Mesendoderm (in vitro differentiated cells): ENCODE data around the gene CLIP2.

ENCODE experiments used
- DNase-seq: peaks from one replicate; pipeline ENCODE4 v3.0.0; 2013
- H2AK5ac ChIP-seq: 2 replicates; pipeline ENCODE4 v1.6.1; 2013; ENCODE audit warnings: low read length, inconsistent platforms
- H2BK120ac ChIP-seq: 2 replicates; pipeline ENCODE4 v1.6.1; 2013; ENCODE audit warnings: low read depth, mild to moderate bottlenecking, low read length, moderate library complexity, mixed read lengths
- H2BK15ac ChIP-seq: replicated peaks from 2 replicates; pipeline ENCODE4 v1.6.1; 2013; ENCODE audit warnings: low read depth, mild to moderate bottlenecking, moderate library complexity
- H2BK5ac ChIP-seq: 2 replicates; pipeline ENCODE4 v1.6.1; 2013; ENCODE audit warnings: low read length, inconsistent platforms
- H3K18ac ChIP-seq: 2 replicates; pipeline ENCODE4 v1.6.1; 2013; ENCODE audit warnings: mild to moderate bottlenecking, low read length, mixed read lengths
- H3K23ac ChIP-seq: one replicate; pipeline ENCODE4 v1.6.1; 2013; ENCODE audit warnings: low read length
- H3K27ac ChIP-seq: 2 replicates; pipeline ENCODE4 v1.5.1; 2013; ENCODE audit warnings: low read depth, mild to moderate bottlenecking, inconsistent platforms, low read length, moderate library complexity
- H3K27me3 ChIP-seq: 2 replicates; pipeline ENCODE4 v1.6.1; 2013; ENCODE audit warnings: low read length, control low read depth, mild to moderate bottlenecking, inconsistent platforms; ENCODE audit not compliant: insufficient read depth, poor library complexity
- H3K36me3 ChIP-seq: 2 replicates; pipeline ENCODE4 v1.6.1; 2013; ENCODE audit warnings: low read length, inconsistent platforms; ENCODE audit not compliant: control insufficient read depth, insufficient read depth
- H3K4ac ChIP-seq: one replicate; pipeline ENCODE4 v1.6.1; 2013; ENCODE audit warnings: low read depth, mild to moderate bottlenecking, low read length, moderate library complexity
- H3K4me1 ChIP-seq: 2 replicates; pipeline ENCODE4 v1.6.1; 2013; ENCODE audit warnings: low read depth, low read length, inconsistent platforms; ENCODE audit not compliant: control insufficient read depth
- H3K4me2 ChIP-seq: 2 replicates; pipeline ENCODE4 v1.6.1; 2013; ENCODE audit warnings: low read length
- H3K4me3 ChIP-seq: 2 replicates; pipeline ENCODE4 v1.5.1; 2013; ENCODE audit warnings: mild to moderate bottlenecking, low read length
- H3K56ac ChIP-seq: one replicate; pipeline ENCODE4 v1.6.1; 2013; ENCODE audit warnings: low read length
- H3K79me1 ChIP-seq: 2 replicates; pipeline ENCODE4 v1.6.1; 2013; ENCODE audit warnings: low read length, inconsistent platforms
- H3K79me2 ChIP-seq: 2 replicates; pipeline ENCODE4 v1.6.1; 2013; ENCODE audit warnings: mild to moderate bottlenecking, low read length; ENCODE audit not compliant: control insufficient read depth, insufficient read depth
- H3K9ac ChIP-seq: 2 replicates; pipeline ENCODE4 v1.6.1; 2013; ENCODE audit warnings: low read length, inconsistent platforms
- H4K5ac ChIP-seq: one replicate; pipeline ENCODE4 v1.6.1; 2013; ENCODE audit warnings: low read length
- H4K8ac ChIP-seq: one replicate; pipeline ENCODE4 v1.6.1; 2013; ENCODE audit warnings: low read depth, mild to moderate bottlenecking, control low read depth, low read length, moderate library complexity
- WGBS: extraction: QIAGEN DNeasy Blood & Tissue Kit; methylation state at CpG from one replicate; pipeline ENCODE4 v1.1.7; 2013; ENCODE audit warnings: low lambda C conversion rate, missing lambda C conversion rate; ENCODE audit not compliant: insufficient coverage; ENCODE audit errors: extremely low coverage; 5-methylcytosine and 5-hydroxymethylcytosine counted together

Gene CLIP2

GRCh38 chr7:74284781-74285259, 4.4 kb upstream of the CLIP2 start:
- Histone ChIP-seq H2BK15ac (no peak overlapping the region), H3K56ac (no peak overlapping the region), H3K4me2 (no peak overlapping the region), H3K36me3 (no peaks in the 10 kb centered on the region), H3K4me3 (no peak overlapping the region), H3K79me1 (no peaks in the 10 kb centered on the region), H4K5ac (no peak overlapping the region), H3K79me2 (peaks cover under 1% of the 10 kb centered on the region), H3K4ac (no peak overlapping the region), H2AK5ac (no peak overlapping the region), H4K8ac (no peak overlapping the region), H2BK5ac (no peak overlapping the region), H3K4me1 (peaks cover 10% of the 10 kb centered on the region), H2BK120ac (no peak overlapping the region), H3K9ac (no peak overlapping the region), H3K18ac (no peak overlapping the region), H3K27ac (no peak overlapping the region), H3K23ac (no peak overlapping the region), H3K27me3 (no peaks in the 10 kb centered on the region)
- whole genome bisulfite sequencing = no CpG with 5 or more reads among the region's 9 CpGs
- peak; percentile 81 for DNase-seq

GRCh38 chr7:74286131-74286530, 3.1 kb upstream of the CLIP2 start:
- no CpG with 5 or more reads among the region's 11 CpGs for WGBS
- Histone ChIP-seq H2AK5ac (no peak overlapping the region), H2BK15ac (no peak overlapping the region), H3K56ac (no peak overlapping the region), H3K4me3 (no peak overlapping the region), H2BK120ac (no peak overlapping the region), H3K4ac (no peak overlapping the region), H3K27me3 (no peaks in the 10 kb centered on the region), H3K23ac (no peak overlapping the region), H3K4me2 (no peak overlapping the region), H3K79me1 (peaks cover 6% of the 10 kb centered on the region), H4K5ac (no peak overlapping the region), H3K4me1 (peaks cover 7% of the 10 kb centered on the region), H3K79me2 (peaks cover 13% of the 10 kb centered on the region), H2BK5ac (no peak overlapping the region), H3K36me3 (no peaks in the 10 kb centered on the region), H3K9ac (no peak overlapping the region), H4K8ac (no peak overlapping the region), H3K18ac (no peak overlapping the region), H3K27ac (no peak overlapping the region)
- no peak for DNase-seq

DNA sequence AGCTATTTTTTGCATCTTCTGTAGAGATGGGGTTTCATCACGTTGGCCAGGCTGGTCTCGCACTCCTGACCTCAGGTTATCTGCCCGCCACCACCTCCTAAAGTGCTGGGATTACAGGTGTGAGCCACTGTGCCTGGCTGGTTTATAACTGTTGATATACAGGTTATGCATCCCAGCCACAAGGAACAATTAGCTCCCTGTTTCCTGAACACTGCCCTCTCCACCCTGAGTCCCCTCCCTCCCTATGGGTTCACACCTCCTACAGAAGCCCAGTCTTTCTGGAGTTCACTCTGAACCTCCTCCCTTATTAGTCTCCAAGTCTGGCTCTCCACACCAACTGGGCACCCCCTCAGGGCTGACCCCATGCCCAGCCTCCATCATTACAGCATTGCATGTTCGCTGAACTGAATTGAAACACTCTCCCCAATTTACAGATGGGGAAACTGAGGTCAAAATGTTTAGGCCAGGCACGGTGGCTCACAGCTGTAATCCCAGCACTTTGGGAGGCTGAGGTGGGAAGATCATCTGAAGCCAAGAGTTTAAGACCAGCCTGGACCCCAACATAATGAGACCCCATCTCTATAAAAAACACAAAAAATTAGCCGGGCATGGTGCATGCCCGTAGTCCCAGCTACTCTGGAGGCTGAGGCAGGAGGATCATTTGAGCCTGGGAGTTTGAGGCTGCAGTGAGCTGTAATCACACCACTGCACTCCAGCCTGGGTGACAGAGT, 1.7 kb upstream of the CLIP2 start:
- Histone ChIP-seq H3K36me3 (no peaks in the 10 kb centered on the region), H3K4ac (no peak overlapping the region), H3K56ac (peak overlapping the region; percentile 18), H4K8ac (no peak overlapping the region), H2AK5ac (no peak overlapping the region), H3K27ac (no peak overlapping the region), H3K79me1 (peaks cover 11% of the 10 kb centered on the region), H3K79me2 (peaks cover 22% of the 10 kb centered on the region), H3K23ac (no peak overlapping the region), H3K18ac (no peak overlapping the region), H3K4me1 (peaks cover 6% of the 10 kb centered on the region), H2BK120ac (no peak overlapping the region), H3K9ac (no peak overlapping the region), H2BK5ac (no peak overlapping the region), H3K4me2 (no peak overlapping the region), H3K27me3 (no peaks in the 10 kb centered on the region), H3K4me3 (no peak overlapping the region), H4K5ac (no peak overlapping the region), H2BK15ac (no peak overlapping the region)
- DNase-seq = no peak
- WGBS = no CpG with 5 or more reads among the region's 7 CpGs

DNA sequence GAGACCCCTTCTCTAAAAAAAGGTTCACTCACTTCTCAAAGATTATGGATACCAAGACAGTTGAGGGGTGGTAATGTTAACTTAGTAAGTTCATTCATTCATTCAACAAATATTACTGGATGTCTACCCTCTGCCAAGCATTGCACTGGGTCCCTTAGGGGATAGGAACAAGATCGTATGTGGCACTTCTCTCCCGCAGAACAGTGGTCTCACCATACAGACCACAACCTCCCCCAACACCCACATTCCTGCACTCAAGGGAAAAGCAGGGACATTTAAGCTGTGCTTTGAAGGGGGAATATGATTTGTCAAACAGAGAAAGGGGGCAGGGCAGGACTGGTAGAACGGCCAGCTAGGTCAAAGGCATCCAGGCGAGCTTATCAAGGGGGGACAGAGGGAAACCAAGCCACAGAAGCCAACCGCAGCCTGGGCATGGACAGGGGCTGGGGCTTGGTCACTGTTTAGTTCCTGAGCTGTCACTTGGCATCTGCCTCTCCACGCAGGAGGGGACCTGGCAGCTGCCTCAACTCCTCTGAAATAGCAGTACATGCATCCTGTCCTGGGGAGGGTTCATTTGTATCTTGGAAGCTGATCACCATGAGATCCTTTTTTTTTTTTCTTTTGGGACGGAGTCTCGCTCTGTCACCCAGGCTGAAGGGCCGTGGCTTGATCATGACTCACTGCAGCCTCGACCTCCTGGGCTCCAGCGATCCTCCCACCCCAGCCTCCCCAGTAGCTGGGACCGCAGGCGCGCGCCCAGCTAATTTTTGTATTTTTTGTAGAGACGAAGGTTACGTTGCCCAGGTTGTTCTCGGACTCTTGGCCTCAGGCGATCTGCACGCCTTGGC, 949 bp upstream of the CLIP2 start:
- WGBS = no CpG with 5 or more reads among the region's 20 CpGs
- no peaks in the 10 kb centered on the region for H3K27me3 ChIP-seq

GRCh38 chr7:74289659-74290552, 699 bp downstream of the CLIP2 start:
- Histone ChIP-seq H3K4me1 (peaks cover 10% of the 10 kb centered on the region), H3K36me3 (no peaks in the 10 kb centered on the region), H2BK15ac (no peak overlapping the region), H2BK5ac (no peak overlapping the region), H3K27me3 (no peaks in the 10 kb centered on the region), H3K79me1 (peaks cover 15% of the 10 kb centered on the region), H2AK5ac (peak overlapping the region; percentile 11), H3K18ac (peak overlapping the region; percentile 31), H3K27ac (peak overlapping the region; percentile 28), H3K4me3 (peak overlapping the region; percentile 71), H3K4ac (peak overlapping the region; percentile 6), H4K5ac (no peak overlapping the region), H3K9ac (peak overlapping the region; percentile 85), H3K4me2 (peak overlapping the region; percentile 80), H3K79me2 (peaks cover 36% of the 10 kb centered on the region), H4K8ac (no peak overlapping the region), H3K23ac (peak overlapping the region; percentile 66), H3K56ac (peak overlapping the region; percentile 90), H2BK120ac (no peak overlapping the region)
- no peak for DNase-seq
- WGBS = no CpG with 5 or more reads among the region's 60 CpGs

More for the DNA sequence above, 949 bp upstream of the CLIP2 start:
- Histone ChIP-seq H3K9ac (peak overlapping the region; percentile 38), H3K4me3 (no peak overlapping the region), H4K8ac (no peak overlapping the region), H3K79me2 (peaks cover 30% of the 10 kb centered on the region), H3K36me3 (no peaks in the 10 kb centered on the region), H2BK5ac (peak overlapping the region; percentile 58), H4K5ac (no peak overlapping the region), H2AK5ac (no peak overlapping the region), H3K23ac (no peak overlapping the region), H3K56ac (peak overlapping the region; percentile 80), H3K27ac (no peak overlapping the region), H2BK15ac (no peak overlapping the region), H3K4me1 (peaks cover 6% of the 10 kb centered on the region), H3K79me1 (peaks cover 11% of the 10 kb centered on the region), H3K4ac (no peak overlapping the region), H2BK120ac (no peak overlapping the region), H3K18ac (no peak overlapping the region), H3K4me2 (peak overlapping the region; percentile 41)
- DNase-seq = no peak
